NCI-H510A treated with DMSO at 0.1 percent for 48 hours (cell line): ENCODE measurements around the gene HDGFL3.
"Not testable (repeated sequence)": the region's sequence is repeated elsewhere in the genome, so short reads cannot be mapped to it uniquely, and the experiment has no call there.

Source experiments
- DNase-seq: peaks from one replicate; lab custom pipeline; 2025; lab: John Stamatoyannopoulos, UW

The HDGFL3 gene

GRCh38 chr15:83193721-83194120, 13.9 kb downstream of the HDGFL3 start:
- no peak for DNase-seq

GRCh38 chr15:83192742-83193141, 14.9 kb downstream of the HDGFL3 start:
- DNase-seq: no peak

GRCh38 chr15:83190450-83190849, 17.2 kb downstream of the HDGFL3 start:
- no peak for DNase-seq

GRCh38 chr15:83185561-83185960, 22.1 kb downstream of the HDGFL3 start:
- DNase-seq: no peak

GRCh38 chr15:83178869-83179325, 28.7 kb downstream of the HDGFL3 start:
- DNase-seq: no peak

- no peak for DNase-seq
Measured at GRCh38 chr15:83178390-83178789, 29.2 kb downstream of the HDGFL3 start.

- DNase-seq: no peak
Measured at GRCh38 chr15:83174891-83175290, 32.7 kb downstream of the HDGFL3 start.

- DNase-seq: no peak
Measured at GRCh38 chr15:83170474-83171165, 37.0 kb downstream of the HDGFL3 start.

GRCh38 chr15:83169576-83169975, 38.0 kb downstream of the HDGFL3 start:
- DNase-seq: not testable (repeated sequence)

- DNase-seq: no peak
Measured at GRCh38 chr15:83166830-83167229, 40.8 kb downstream of the HDGFL3 start.

GRCh38 chr15:83166218-83166617, 41.4 kb downstream of the HDGFL3 start:
- no peak for DNase-seq

GRCh38 chr15:83164771-83165404, 42.7 kb downstream of the HDGFL3 start:
- no peak for DNase-seq

- no peak for DNase-seq
Measured at GRCh38 chr15:83164111-83164770, 43.4 kb downstream of the HDGFL3 start.

- no peak for DNase-seq
Measured at GRCh38 chr15:83163032-83163431, 44.6 kb downstream of the HDGFL3 start.

- DNase-seq: no peak
Measured at GRCh38 chr15:83160741-83161140, 46.9 kb downstream of the HDGFL3 start.

GRCh38 chr15:83158393-83158792, 49.2 kb downstream of the HDGFL3 start:
- no peak for DNase-seq

GRCh38 chr15:83155942-83156341, 51.7 kb downstream of the HDGFL3 start:
- DNase-seq: no peak

- no peak for DNase-seq
Measured at GRCh38 chr15:83153288-83153687, 54.3 kb downstream of the HDGFL3 start.

GRCh38 chr15:83144771-83145170, 62.9 kb downstream of the HDGFL3 start:
- DNase-seq: no peak

GRCh38 chr15:83142151-83142550, 65.5 kb downstream of the HDGFL3 start:
- DNase-seq: not testable (repeated sequence)

- DNase-seq: no peak
Measured at GRCh38 chr15:83132861-83133523, 74.6 kb downstream of the HDGFL3 start.

GRCh38 chr15:83129791-83130190, 77.8 kb downstream of the HDGFL3 start:
- DNase-seq: no peak
